HL-60 (cell line): ENCODE results near the gene ARMC5.

Experiments
- GABPA ChIP-seq: IDR thresholded peaks from 2 replicates; pipeline ENCODE4 v1.6.1; 2012; ENCODE audit warnings: low read depth
- POLR2AphosphoS5 ChIP-seq: IDR thresholded peaks from 2 replicates; pipeline ENCODE4 v1.6.1; 2012; ENCODE audit warnings: low read depth
- SPI1 ChIP-seq: IDR thresholded peaks from 2 replicates; pipeline ENCODE4 v1.6.1; 2012; ENCODE audit warnings: low read depth, mild to moderate bottlenecking, borderline replicate concordance
- TF ChIP-seq, protein P1 (sequence below): IDR thresholded peaks from one replicate; pipeline ENCODE4 v1.5.1; 2011; ENCODE audit warnings: low read length, control low read depth, inconsistent platforms; ENCODE audit not compliant: insufficient read depth
- TF ChIP-seq, protein P2 (sequence below): IDR thresholded peaks from 2 replicates; pipeline ENCODE4 v1.6.1; 2012; ENCODE audit warnings: low read depth; ENCODE audit not compliant: insufficient replicate concordance

DNA sequence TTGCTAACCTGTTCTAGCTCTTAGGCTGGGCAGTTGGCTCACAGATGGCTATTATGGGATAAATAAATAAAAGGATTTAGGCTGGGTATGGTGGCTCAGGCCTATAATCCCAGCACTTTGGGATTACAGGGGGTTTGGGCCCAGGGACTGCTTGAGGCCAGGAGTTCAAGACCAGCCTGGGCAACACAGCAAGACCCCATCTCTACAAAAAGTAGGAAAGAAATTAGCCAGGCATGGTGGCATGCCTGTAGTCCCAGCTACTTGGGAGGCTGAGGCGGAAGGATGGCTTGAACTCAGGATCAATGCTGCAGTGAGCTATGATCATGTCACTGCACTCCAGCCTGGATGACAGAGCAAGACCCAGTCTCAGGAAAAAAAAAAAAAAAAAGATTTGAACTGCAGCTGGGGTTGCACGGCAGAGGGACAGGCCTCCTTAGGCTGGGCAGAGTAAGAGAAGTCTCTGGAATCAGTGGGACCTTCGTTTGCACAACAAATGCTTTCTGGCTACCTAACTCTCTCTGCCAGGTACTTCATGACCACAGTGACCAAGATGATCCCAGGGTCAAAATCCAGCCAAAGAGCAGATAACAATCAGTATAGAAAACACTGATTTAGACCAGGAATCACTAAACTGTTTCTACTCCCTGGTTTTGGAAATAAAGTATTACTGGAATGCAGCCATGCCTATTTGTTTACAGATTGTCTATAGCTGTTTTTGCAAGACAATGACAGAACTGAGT lies 42.1 kb downstream of the ARMC5 start:
- TF ChIP-seq, protein P1, sequence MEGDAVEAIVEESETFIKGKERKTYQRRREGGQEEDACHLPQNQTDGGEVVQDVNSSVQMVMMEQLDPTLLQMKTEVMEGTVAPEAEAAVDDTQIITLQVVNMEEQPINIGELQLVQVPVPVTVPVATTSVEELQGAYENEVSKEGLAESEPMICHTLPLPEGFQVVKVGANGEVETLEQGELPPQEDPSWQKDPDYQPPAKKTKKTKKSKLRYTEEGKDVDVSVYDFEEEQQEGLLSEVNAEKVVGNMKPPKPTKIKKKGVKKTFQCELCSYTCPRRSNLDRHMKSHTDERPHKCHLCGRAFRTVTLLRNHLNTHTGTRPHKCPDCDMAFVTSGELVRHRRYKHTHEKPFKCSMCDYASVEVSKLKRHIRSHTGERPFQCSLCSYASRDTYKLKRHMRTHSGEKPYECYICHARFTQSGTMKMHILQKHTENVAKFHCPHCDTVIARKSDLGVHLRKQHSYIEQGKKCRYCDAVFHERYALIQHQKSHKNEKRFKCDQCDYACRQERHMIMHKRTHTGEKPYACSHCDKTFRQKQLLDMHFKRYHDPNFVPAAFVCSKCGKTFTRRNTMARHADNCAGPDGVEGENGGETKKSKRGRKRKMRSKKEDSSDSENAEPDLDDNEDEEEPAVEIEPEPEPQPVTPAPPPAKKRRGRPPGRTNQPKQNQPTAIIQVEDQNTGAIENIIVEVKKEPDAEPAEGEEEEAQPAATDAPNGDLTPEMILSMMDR, result no peak
- no peak for TF ChIP-seq SPI1
- TF ChIP-seq POLR2AphosphoS5, result no peak
- no peak for TF ChIP-seq GABPA
- TF ChIP-seq, protein P2, sequence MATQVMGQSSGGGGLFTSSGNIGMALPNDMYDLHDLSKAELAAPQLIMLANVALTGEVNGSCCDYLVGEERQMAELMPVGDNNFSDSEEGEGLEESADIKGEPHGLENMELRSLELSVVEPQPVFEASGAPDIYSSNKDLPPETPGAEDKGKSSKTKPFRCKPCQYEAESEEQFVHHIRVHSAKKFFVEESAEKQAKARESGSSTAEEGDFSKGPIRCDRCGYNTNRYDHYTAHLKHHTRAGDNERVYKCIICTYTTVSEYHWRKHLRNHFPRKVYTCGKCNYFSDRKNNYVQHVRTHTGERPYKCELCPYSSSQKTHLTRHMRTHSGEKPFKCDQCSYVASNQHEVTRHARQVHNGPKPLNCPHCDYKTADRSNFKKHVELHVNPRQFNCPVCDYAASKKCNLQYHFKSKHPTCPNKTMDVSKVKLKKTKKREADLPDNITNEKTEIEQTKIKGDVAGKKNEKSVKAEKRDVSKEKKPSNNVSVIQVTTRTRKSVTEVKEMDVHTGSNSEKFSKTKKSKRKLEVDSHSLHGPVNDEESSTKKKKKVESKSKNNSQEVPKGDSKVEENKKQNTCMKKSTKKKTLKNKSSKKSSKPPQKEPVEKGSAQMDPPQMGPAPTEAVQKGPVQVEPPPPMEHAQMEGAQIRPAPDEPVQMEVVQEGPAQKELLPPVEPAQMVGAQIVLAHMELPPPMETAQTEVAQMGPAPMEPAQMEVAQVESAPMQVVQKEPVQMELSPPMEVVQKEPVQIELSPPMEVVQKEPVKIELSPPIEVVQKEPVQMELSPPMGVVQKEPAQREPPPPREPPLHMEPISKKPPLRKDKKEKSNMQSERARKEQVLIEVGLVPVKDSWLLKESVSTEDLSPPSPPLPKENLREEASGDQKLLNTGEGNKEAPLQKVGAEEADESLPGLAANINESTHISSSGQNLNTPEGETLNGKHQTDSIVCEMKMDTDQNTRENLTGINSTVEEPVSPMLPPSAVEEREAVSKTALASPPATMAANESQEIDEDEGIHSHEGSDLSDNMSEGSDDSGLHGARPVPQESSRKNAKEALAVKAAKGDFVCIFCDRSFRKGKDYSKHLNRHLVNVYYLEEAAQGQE, result no peak
